H1 (cell line): ENCODE data around the gene CACNA1C. TPM values are rescaled to one million over a fixed set of nuclear protein-coding genes. Genes with fewer than 3 reads are reported as not detected.

Source experiments
- ASH2L ChIP-seq: fragments of 200-600, 300-600 bp; sonication (generic); IDR thresholded peaks from one replicate; pipeline ENCODE4 v1.7.1; 2017; ENCODE audit warnings: low read length
- CBX5 ChIP-seq: fragments of 300-800, 300-1000 bp; sonication (generic); IDR thresholded peaks from 2 replicates; pipeline ENCODE4 v1.7.1; 2016; ENCODE audit warnings: antibody characterized with exemption, low read length, low read depth
- CHD2 ChIP-seq: IDR thresholded peaks from 2 replicates; pipeline ENCODE4 v1.6.1; 2012; ENCODE audit warnings: low read length, improper control_type of control experiment
- GABPA ChIP-seq: IDR thresholded peaks from 2 replicates; pipeline ENCODE4 v1.6.1; 2011; ENCODE audit warnings: mild to moderate bottlenecking, low read length, moderate library complexity, borderline replicate concordance; ENCODE audit not compliant: insufficient read depth
- KDM4A ChIP-seq: IDR thresholded peaks from one replicate; pipeline ENCODE4 v1.7.1; 2012; ENCODE audit warnings: low read depth, mild to moderate bottlenecking, moderate library complexity, low read length, inconsistent platforms; ENCODE audit not compliant: severe bottlenecking
- MAFK ChIP-seq: IDR thresholded peaks from 2 replicates; pipeline ENCODE4 v1.6.1; 2012; ENCODE audit warnings: low read depth, mild to moderate bottlenecking, improper control_type of control experiment, low read length
- PHF8 ChIP-seq: fragments of 200-600 bp; sonication (generic); conservative IDR thresholded peaks from 2 replicates; pipeline ENCODE4 v1.7.1; 2012; ENCODE audit warnings: low read depth, mild to moderate bottlenecking, inconsistent platforms, low read length, moderate library complexity
- POLR2AphosphoS5 ChIP-seq: IDR thresholded peaks from 2 replicates; pipeline ENCODE4 v1.6.1; 2011; ENCODE audit warnings: low read depth, low read length
- RXRA ChIP-seq: IDR thresholded peaks from 2 replicates; pipeline ENCODE4 v1.6.1; 2011; ENCODE audit warnings: low read depth, mild to moderate bottlenecking, low read length, moderate library complexity; ENCODE audit not compliant: insufficient read depth
- SIRT6 ChIP-seq: IDR thresholded peaks from one replicate; pipeline ENCODE4 v1.7.1; 2012; ENCODE audit warnings: low read length, inconsistent platforms
- TAF7 ChIP-seq: optimal IDR thresholded peaks from 2 replicates; pipeline ENCODE3; 2011; ENCODE audit warnings: low read depth, mild to moderate bottlenecking, inconsistent platforms, low read length, moderate library complexity, borderline replicate concordance
- TCF12 ChIP-seq: IDR thresholded peaks from 2 replicates; pipeline ENCODE4 v1.6.1; 2011; ENCODE audit warnings: low read depth, mild to moderate bottlenecking, low read length
- polyA plus RNA-seq, 7 experiments: library from polyadenylated mRNA; depleted of rRNA in 3 of 7; stranded (reverse) in 5 of 7; unstranded in 2 of 7; fragments of >200 nt in 5 of 7; fragments of 200-250 nt in 2 of 7; gene quantifications; 1 replicate in 5 of 7; 2 replicates in 1 of 7; 4 replicates in 1 of 7; pipeline versions ENCODE4 v1.2.1 to v1.2.3, GENCODE V29; 2011 to 2013; ENCODE audit warnings: missing spikeins in 2 of 7, mixed read lengths in 2 of 7
- total RNA-seq: library from RNA; stranded (reverse); fragmentation: NEBNext Ultra II Directional; extraction: Animal tissue kit (Norgen Biotek cat#: 25700); gene quantifications from 2 replicates; pipeline ENCODE4 v1.2.1, GENCODE V29; 2021
- TF ChIP-seq, protein P1 (sequence below): fragments of 300-600 bp; sonication (generic); IDR thresholded peaks from 2 replicates; pipeline ENCODE4 v1.7.1; 2012; ENCODE audit warnings: low read length, moderate library complexity, mild to moderate bottlenecking, inconsistent platforms; ENCODE audit not compliant: insufficient replicate concordance

The CACNA1C gene
- total and polyA plus RNA-seq, 2 of the 8 experiments (the other 6 are each of a cell fraction or from before 2014, with no cell fraction given) = 1.3 TPM

DNA sequence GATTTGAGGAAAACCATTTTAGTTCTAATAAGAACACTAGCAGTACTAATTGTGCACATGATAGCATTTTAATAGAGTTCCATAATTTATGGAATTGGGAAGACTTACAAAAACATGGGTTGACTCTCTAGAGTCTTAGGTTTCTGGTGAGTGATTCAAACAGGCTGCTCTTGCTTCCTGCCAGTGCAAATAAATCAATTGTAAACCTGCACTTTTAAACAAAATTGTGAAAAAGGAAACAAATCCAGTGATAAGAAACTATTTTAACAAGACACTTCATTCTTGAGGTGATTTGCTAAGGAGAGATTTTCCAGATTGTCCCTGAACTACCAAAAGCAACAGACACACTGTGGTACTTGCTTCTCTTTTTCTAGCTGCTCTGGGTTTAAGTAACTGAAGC is 112.2 kb downstream of the CACNA1C start (continued):
- TF ChIP-seq, protein P1, sequence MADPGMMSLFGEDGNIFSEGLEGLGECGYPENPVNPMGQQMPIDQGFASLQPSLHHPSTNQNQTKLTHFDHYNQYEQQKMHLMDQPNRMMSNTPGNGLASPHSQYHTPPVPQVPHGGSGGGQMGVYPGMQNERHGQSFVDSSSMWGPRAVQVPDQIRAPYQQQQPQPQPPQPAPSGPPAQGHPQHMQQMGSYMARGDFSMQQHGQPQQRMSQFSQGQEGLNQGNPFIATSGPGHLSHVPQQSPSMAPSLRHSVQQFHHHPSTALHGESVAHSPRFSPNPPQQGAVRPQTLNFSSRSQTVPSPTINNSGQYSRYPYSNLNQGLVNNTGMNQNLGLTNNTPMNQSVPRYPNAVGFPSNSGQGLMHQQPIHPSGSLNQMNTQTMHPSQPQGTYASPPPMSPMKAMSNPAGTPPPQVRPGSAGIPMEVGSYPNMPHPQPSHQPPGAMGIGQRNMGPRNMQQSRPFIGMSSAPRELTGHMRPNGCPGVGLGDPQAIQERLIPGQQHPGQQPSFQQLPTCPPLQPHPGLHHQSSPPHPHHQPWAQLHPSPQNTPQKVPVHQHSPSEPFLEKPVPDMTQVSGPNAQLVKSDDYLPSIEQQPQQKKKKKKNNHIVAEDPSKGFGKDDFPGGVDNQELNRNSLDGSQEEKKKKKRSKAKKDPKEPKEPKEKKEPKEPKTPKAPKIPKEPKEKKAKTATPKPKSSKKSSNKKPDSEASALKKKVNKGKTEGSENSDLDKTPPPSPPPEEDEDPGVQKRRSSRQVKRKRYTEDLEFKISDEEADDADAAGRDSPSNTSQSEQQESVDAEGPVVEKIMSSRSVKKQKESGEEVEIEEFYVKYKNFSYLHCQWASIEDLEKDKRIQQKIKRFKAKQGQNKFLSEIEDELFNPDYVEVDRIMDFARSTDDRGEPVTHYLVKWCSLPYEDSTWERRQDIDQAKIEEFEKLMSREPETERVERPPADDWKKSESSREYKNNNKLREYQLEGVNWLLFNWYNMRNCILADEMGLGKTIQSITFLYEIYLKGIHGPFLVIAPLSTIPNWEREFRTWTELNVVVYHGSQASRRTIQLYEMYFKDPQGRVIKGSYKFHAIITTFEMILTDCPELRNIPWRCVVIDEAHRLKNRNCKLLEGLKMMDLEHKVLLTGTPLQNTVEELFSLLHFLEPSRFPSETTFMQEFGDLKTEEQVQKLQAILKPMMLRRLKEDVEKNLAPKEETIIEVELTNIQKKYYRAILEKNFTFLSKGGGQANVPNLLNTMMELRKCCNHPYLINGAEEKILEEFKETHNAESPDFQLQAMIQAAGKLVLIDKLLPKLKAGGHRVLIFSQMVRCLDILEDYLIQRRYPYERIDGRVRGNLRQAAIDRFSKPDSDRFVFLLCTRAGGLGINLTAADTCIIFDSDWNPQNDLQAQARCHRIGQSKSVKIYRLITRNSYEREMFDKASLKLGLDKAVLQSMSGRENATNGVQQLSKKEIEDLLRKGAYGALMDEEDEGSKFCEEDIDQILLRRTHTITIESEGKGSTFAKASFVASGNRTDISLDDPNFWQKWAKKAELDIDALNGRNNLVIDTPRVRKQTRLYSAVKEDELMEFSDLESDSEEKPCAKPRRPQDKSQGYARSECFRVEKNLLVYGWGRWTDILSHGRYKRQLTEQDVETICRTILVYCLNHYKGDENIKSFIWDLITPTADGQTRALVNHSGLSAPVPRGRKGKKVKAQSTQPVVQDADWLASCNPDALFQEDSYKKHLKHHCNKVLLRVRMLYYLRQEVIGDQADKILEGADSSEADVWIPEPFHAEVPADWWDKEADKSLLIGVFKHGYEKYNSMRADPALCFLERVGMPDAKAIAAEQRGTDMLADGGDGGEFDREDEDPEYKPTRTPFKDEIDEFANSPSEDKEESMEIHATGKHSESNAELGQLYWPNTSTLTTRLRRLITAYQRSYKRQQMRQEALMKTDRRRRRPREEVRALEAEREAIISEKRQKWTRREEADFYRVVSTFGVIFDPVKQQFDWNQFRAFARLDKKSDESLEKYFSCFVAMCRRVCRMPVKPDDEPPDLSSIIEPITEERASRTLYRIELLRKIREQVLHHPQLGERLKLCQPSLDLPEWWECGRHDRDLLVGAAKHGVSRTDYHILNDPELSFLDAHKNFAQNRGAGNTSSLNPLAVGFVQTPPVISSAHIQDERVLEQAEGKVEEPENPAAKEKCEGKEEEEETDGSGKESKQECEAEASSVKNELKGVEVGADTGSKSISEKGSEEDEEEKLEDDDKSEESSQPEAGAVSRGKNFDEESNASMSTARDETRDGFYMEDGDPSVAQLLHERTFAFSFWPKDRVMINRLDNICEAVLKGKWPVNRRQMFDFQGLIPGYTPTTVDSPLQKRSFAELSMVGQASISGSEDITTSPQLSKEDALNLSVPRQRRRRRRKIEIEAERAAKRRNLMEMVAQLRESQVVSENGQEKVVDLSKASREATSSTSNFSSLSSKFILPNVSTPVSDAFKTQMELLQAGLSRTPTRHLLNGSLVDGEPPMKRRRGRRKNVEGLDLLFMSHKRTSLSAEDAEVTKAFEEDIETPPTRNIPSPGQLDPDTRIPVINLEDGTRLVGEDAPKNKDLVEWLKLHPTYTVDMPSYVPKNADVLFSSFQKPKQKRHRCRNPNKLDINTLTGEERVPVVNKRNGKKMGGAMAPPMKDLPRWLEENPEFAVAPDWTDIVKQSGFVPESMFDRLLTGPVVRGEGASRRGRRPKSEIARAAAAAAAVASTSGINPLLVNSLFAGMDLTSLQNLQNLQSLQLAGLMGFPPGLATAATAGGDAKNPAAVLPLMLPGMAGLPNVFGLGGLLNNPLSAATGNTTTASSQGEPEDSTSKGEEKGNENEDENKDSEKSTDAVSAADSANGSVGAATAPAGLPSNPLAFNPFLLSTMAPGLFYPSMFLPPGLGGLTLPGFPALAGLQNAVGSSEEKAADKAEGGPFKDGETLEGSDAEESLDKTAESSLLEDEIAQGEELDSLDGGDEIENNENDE = no peak
- TF ChIP-seq CHD2 (no peak), TAF7 (no peak), PHF8 (no peak), RXRA (no peak), KDM4A (no peak), TCF12 (no peak), MAFK (no peak), SIRT6 (no peak), CBX5 (no peak), ASH2L (no peak), GABPA (no peak), POLR2AphosphoS5 (no peak)
